HepG2 (cell line): ENCODE measurements around the gene GOLT1A. TPM values are rescaled to one million over a fixed set of nuclear protein-coding genes. Genes with fewer than 3 reads are reported as not detected.
A peak's percentile ranks its signal among the peaks of the same experiment; 100 is the strongest.

ENCODE experiments used
- ATAC-seq: fragments of 200-7000 bp; cut with Tn5 transposase; 3 replicates; pipeline ENCODE4 v1.9.1; 2020; ENCODE audit warnings: mild to moderate bottlenecking, moderate library complexity
- BruUV-seq: library from RNA; stranded (reverse); fragments of 400-500 nt; replicated peaks from 2 replicates; lab custom pipeline; 2021; lab: Mats Ljungman, UMichigan
- CTCF ChIA-PET: fragments of 300-600 bp; formaldehyde crosslinking; extraction: SDS; loops from one replicate; lab custom pipeline; 2021; ENCODE audit warnings: low total read pairs, inconsistent platforms, low intra/inter-chr PET ratio; lab: Yijun Ruan, JAX
- POLR2A ChIA-PET: fragments of 350-600 bp; sonication (Branson Sonifier 250); formaldehyde crosslinking; loops from one replicate; lab custom pipeline; 2020; ENCODE audit warnings: antibody characterized with exemption, inconsistent platforms; lab: Yijun Ruan, JAX
- DNase-seq: peaks from one replicate; pipeline ENCODE4 v3.0.0-alpha.2; 2015; ENCODE audit warnings: low spot score
- FAIRE-seq: peaks from 3 replicates; lab custom pipeline; 2011; peaks lifted over from hg19 to GRCh38; lab: Jason Lieb, UNC
- H2AFZ ChIP-seq: one replicate; pipeline ENCODE4 v1.6.1; 2011; ENCODE audit warnings: low read length, inconsistent platforms
- H3K27ac ChIP-seq: fragments of 300-600 bp; 3 replicates; pipeline ENCODE4 v1.8.0; 2011; ENCODE audit warnings: mixed run types, mild to moderate bottlenecking, mixed read lengths, low read length, inconsistent platforms; ENCODE audit not compliant: insufficient read depth; ENCODE audit errors: extremely low read length
- H3K27me3 ChIP-seq, 2 experiments: fragments of 200-600 bp in 1 of 2; 2 replicates in 1 of 2; 3 replicates in 1 of 2; pipeline versions ENCODE4 v1.6.0 to v1.8.0; 2011; ENCODE audit warnings: low read length in 2 of 2, mild to moderate bottlenecking in 2 of 2, moderate library complexity in 2 of 2, inconsistent platforms in 1 of 2; ENCODE audit not compliant: insufficient read depth in 2 of 2, control insufficient read depth in 1 of 2
- H3K36me3 ChIP-seq, 2 experiments: fragments of 200-600 bp in 1 of 2; replicated peaks in 1 of 2; 2 replicates in 1 of 2; 3 replicates in 1 of 2; pipeline versions ENCODE4 v1.5.1 to v1.8.0; 2011; ENCODE audit warnings: low read length in 2 of 2, inconsistent platforms in 1 of 2; ENCODE audit not compliant: insufficient read depth in 2 of 2, control insufficient read depth in 1 of 2
- H3K4me1 ChIP-seq: 2 replicates; pipeline ENCODE4 v1.5.1; 2012; ENCODE audit warnings: low read length, inconsistent platforms; ENCODE audit not compliant: insufficient read depth
- H3K4me2 ChIP-seq: 2 replicates; pipeline ENCODE4 v1.6.0; 2011; ENCODE audit warnings: low read depth, low read length, inconsistent platforms
- H3K4me3 ChIP-seq, 3 experiments: fragments of 200-600 bp in 1 of 3; sonication (generic), shearing (Covaris generic) in 1 of 3; replicated peaks in 1 of 3; 2 replicates each; pipeline ENCODE4 v1.5.1; 2011 to 2016; ENCODE audit warnings: low read length in 3 of 3, inconsistent platforms in 2 of 3, low read depth in 2 of 3, mild to moderate bottlenecking in 2 of 3, control low read depth in 1 of 3, mixed read lengths in 1 of 3; ENCODE audit not compliant: insufficient read depth in 1 of 3
- H3K79me2 ChIP-seq: one replicate; pipeline ENCODE4 v1.6.1; 2011; ENCODE audit warnings: low read length, inconsistent platforms; ENCODE audit not compliant: insufficient read depth
- H3K9ac ChIP-seq: 2 replicates; pipeline ENCODE4 v1.6.0; 2011; ENCODE audit warnings: mild to moderate bottlenecking, low read depth, low read length, inconsistent platforms; ENCODE audit not compliant: insufficient read depth
- H3K9me3 ChIP-seq: 2 replicates; pipeline ENCODE4 v1.5.1; 2012; ENCODE audit warnings: mild to moderate bottlenecking, low read length
- H4K20me1 ChIP-seq: 2 replicates; pipeline ENCODE4 v1.6.0; 2011; ENCODE audit warnings: inconsistent platforms, mild to moderate bottlenecking, low read length, moderate library complexity; ENCODE audit not compliant: insufficient read depth
- AGO2 ChIP-seq: fragments of 200-400 bp; formaldehyde crosslinking; optimal IDR thresholded peaks from 2 replicates; pipeline ENCODE3; 2017; ENCODE audit warnings: mild to moderate bottlenecking, low read depth, low read length, moderate library complexity
- ARNTL ChIP-seq: sonication (generic); formaldehyde crosslinking; IDR thresholded peaks from 2 replicates; pipeline ENCODE4 v1.4.0; 2020; ENCODE audit warnings: mild to moderate bottlenecking, missing genetic modification reagents
- CCAR2 ChIP-seq: fragments of 200-400 bp; formaldehyde crosslinking; optimal IDR thresholded peaks from 2 replicates; pipeline ENCODE3; 2018; ENCODE audit warnings: low read depth, mild to moderate bottlenecking, low read length, moderate library complexity
- CREB3 ChIP-seq: sonication (generic); formaldehyde crosslinking; IDR thresholded peaks from 2 replicates; pipeline ENCODE4 v1.5.0; 2020; ENCODE audit warnings: missing genetic modification reagents
- DR1 ChIP-seq: sonication (generic); formaldehyde crosslinking; IDR thresholded peaks from 2 replicates; pipeline ENCODE4 v1.8.0; 2021; ENCODE audit warnings: mild to moderate bottlenecking, missing genetic modification reagents, inconsistent platforms
- ELF4 ChIP-seq: sonication (generic); formaldehyde crosslinking; IDR thresholded peaks from 2 replicates; pipeline ENCODE4 v1.5.0; 2020; ENCODE audit warnings: missing genetic modification reagents, mild to moderate bottlenecking, moderate library complexity, borderline replicate concordance
- IKZF1 ChIP-seq: fragments of 450-650 bp; IDR thresholded peaks from 2 replicates; pipeline ENCODE4 v1.7.1; 2016
- MEIS1 ChIP-seq: sonication (generic); formaldehyde crosslinking; IDR thresholded peaks from 2 replicates; pipeline ENCODE4 v1.9.0; 2021; ENCODE audit warnings: mild to moderate bottlenecking, missing genetic modification reagents, moderate library complexity, borderline replicate concordance
- PLSCR1 ChIP-seq: sonication (generic); formaldehyde crosslinking; IDR thresholded peaks from 2 replicates; pipeline ENCODE4 v1.5.0; 2020; ENCODE audit warnings: missing genetic modification reagents, mild to moderate bottlenecking, borderline replicate concordance
- RFX3 ChIP-seq: IDR thresholded peaks from 2 replicates; pipeline ENCODE4 v1.6.1; 2016; ENCODE audit warnings: missing biosample characterization, missing genetic modification reagents
- TEAD3 ChIP-seq: optimal IDR thresholded peaks from 2 replicates; pipeline ENCODE3; 2016; ENCODE audit warnings: borderline replicate concordance
- ZNF430 ChIP-seq: sonication (generic); formaldehyde crosslinking; IDR thresholded peaks from 2 replicates; pipeline ENCODE4 v1.9.0; 2021; ENCODE audit warnings: mild to moderate bottlenecking, missing genetic modification reagents
- ZNF781 ChIP-seq: sonication (generic); formaldehyde crosslinking; IDR thresholded peaks from 2 replicates; pipeline ENCODE4 v1.5.1; 2020; ENCODE audit warnings: borderline replicate concordance, mild to moderate bottlenecking, missing genetic modification reagents; ENCODE audit errors: not compliant biosample characterization
- WGBS: methylation state at CpG from one replicate; pipeline ENCODE4 v1.1.6; 2017; ENCODE audit warnings: low lambda C conversion rate; 5-methylcytosine and 5-hydroxymethylcytosine counted together
- in situ Hi-C: cut with HindIII; loops from 2 replicates; pipeline ENCODE4 v1.10.0; 2017; ENCODE audit warnings: low pct_unique_long_range_greater_than_20kb; ENCODE audit not compliant: extremely low pct_ligation_motif_present
- intact Hi-C: fragments of 100-400 bp; cut with micrococcal nuclease; formaldehyde crosslinking; loops from one replicate; pipeline ENCODE4 v1.10.0; 2022; ENCODE audit not compliant: unreplicated experiment
- polyA plus RNA-seq, 8 experiments: library from polyadenylated mRNA; depleted of rRNA in 3 of 8; stranded (reverse) in 7 of 8; unstranded in 1 of 8; fragments of >200 nt; fragmentation: Illumina TruSeq in 4 of 8; extraction: Trizol in 4 of 8; gene quantifications; 2 replicates each; pipeline versions ENCODE4 v1.2.1 to v1.2.3, GENCODE V29; 2011 to 2016; ENCODE audit warnings: low read depth in 4 of 8, missing spikeins in 1 of 8, mixed read lengths in 1 of 8; ENCODE audit not compliant: insufficient read depth in 1 of 8
- total RNA-seq, 5 experiments: library from RNA; depleted of rRNA; stranded (reverse); fragments of >200 nt; fragmentation: Illumina TruSeq; extraction: Trizol; gene quantifications; 2 replicates each; pipeline ENCODE4 v1.2.3, GENCODE V29; 2016; ENCODE audit warnings: low read depth in 1 of 5
- TF ChIP-seq, protein P1 (sequence below): sonication (generic); formaldehyde crosslinking; IDR thresholded peaks from 2 replicates; pipeline ENCODE4 v1.9.0; 2021; ENCODE audit warnings: missing genetic modification reagents, borderline replicate concordance

Gene GOLT1A
- total and polyA plus RNA-seq, 2 of the 13 experiments (the other 11 are each of a cell fraction or from before 2014, with no cell fraction given), result 25.8 to 28.0 TPM

GRCh38 chr1:204166219-204166618, 47.6 kb downstream of the GOLT1A start, which contains the start of gene REN:
Gene REN (minus strand): TSS chr1:204166337. CDS start chr1:204166293, 44 bp downstream.
- DNase-seq (no peak), FAIRE-seq (no peak), ATAC-seq (no peak)
- TF ChIP-seq ELF4 (CRISPR knock-in tag), result no peak
- TF ChIP-seq RFX3, result no peak
- TF ChIP-seq ZNF430, result no peak
- TF ChIP-seq ZNF781 (CRISPR knock-in tag), result no peak
- 46% methylated on average over 3 of the region's 5 CpGs for WGBS
- no peak within 1 kb of the TSS for H3K4me3 ChIP-seq
- BruUV-seq, result no TSS peak
- CTCF ChIA-PET, result no interaction called here
- H3K36me3 ChIP-seq, result no peaks in the 10 kb centered on the region
- in situ Hi-C loops, result no loop called here
- peaks cover 0 to 17% of the 10 kb centered on the region in 2 experiments; a peak in 3 of 5 replicates for H3K27me3 ChIP-seq
- H3K9ac ChIP-seq, result no peak within 1 kb of the TSS
- POLR2A ChIA-PET, result no interaction called here
- intact Hi-C loops, result no loop called here
- H3K4me1 ChIP-seq, result peaks cover 10% of the 10 kb centered on the region
- no peaks in the 10 kb centered on the region for H3K79me2 ChIP-seq
- H3K9me3 ChIP-seq, result peaks cover 25% of the 10 kb centered on the region
- no peak within 1 kb of the TSS for H3K27ac ChIP-seq
- no peak within 1 kb of the TSS for H3K4me2 ChIP-seq
- no peaks in the 10 kb centered on the region for H4K20me1 ChIP-seq
- no peak within 1 kb of the TSS for H2AFZ ChIP-seq

GRCh38 chr1:204162494-204163074, 51.2 kb downstream of the GOLT1A start:
- ChIA-PET POLR2A (interaction anchor here (1.6 kb wide), 1 partner anchor 45 kb away, joined by 4 read pairs; no protein-coding TSS in a partner anchor), CTCF (interaction anchor here (0.8 to 2.2 kb wide), 8 partner anchors 44 to 302 kb away, joined by 3 to 48 read pairs (median 5); partner anchors contain the start of gene SNRPE)
- Histone ChIP-seq H3K9ac (no peak overlapping the region), H3K27ac (no peak overlapping the region), H3K9me3 (no peaks in the 10 kb centered on the region), H3K27me3 (peaks cover 5 to 29% of the 10 kb centered on the region in 2 experiments; a peak in 3 of 5 replicates), H3K4me3 (no peak overlapping the region), H3K4me1 (peaks cover 36% of the 10 kb centered on the region), H4K20me1 (no peaks in the 10 kb centered on the region), H3K79me2 (no peaks in the 10 kb centered on the region), H3K4me2 (no peak overlapping the region), H2AFZ (no peak overlapping the region), H3K36me3 (no peaks in the 10 kb centered on the region)
- intact Hi-C loops (loop anchor here (1.0 kb wide), 1 partner anchor 45 kb away; no protein-coding TSS in a partner anchor), in situ Hi-C loops (loop anchor here (5.0 kb wide), 1 partner anchor 200 kb away; no protein-coding TSS in a partner anchor)
- BruUV-seq, result no TSS peak
- WGBS, result 22% methylated on average over 3 of the region's 7 CpGs
- DNase-seq (peak; percentile 60), FAIRE-seq (peak; percentile 64), ATAC-seq (peak; percentile 92)
- TF ChIP-seq AGO2, result no peak
- TF ChIP-seq IKZF1, result no peak
- TF ChIP-seq CCAR2, result no peak
- no peak for TF ChIP-seq PLSCR1 (CRISPR knock-in tag)
- TF ChIP-seq DR1 (CRISPR knock-in tag), result no peak
- TF ChIP-seq, protein P1, sequence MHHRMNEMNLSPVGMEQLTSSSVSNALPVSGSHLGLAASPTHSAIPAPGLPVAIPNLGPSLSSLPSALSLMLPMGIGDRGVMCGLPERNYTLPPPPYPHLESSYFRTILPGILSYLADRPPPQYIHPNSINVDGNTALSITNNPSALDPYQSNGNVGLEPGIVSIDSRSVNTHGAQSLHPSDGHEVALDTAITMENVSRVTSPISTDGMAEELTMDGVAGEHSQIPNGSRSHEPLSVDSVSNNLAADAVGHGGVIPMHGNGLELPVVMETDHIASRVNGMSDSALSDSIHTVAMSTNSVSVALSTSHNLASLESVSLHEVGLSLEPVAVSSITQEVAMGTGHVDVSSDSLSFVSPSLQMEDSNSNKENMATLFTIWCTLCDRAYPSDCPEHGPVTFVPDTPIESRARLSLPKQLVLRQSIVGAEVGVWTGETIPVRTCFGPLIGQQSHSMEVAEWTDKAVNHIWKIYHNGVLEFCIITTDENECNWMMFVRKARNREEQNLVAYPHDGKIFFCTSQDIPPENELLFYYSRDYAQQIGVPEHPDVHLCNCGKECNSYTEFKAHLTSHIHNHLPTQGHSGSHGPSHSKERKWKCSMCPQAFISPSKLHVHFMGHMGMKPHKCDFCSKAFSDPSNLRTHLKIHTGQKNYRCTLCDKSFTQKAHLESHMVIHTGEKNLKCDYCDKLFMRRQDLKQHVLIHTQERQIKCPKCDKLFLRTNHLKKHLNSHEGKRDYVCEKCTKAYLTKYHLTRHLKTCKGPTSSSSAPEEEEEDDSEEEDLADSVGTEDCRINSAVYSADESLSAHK (CRISPR knock-in tag), result no peak
- no peak for TF ChIP-seq ARNTL
- no peak for TF ChIP-seq MEIS1 (CRISPR knock-in tag)
- TF ChIP-seq TEAD3, result peak; percentile 62
- TF ChIP-seq CREB3 (CRISPR knock-in tag), result no peak
